Measurements from ENCODE around the gene KIFC3.
"Not testable (repeated sequence)": the region's sequence is repeated elsewhere in the genome, so short reads cannot be mapped to it uniquely, and the experiment has no call there.

Gene KIFC3

GRCh38 chr16:57786632-57787518 is 15.4 kb downstream of the KIFC3 start:
- no peak for DNase-seq

- DNase-seq = no peak
Measured at GRCh38 chr16:57785924-57786323, 16.4 kb downstream of the KIFC3 start.

DNA sequence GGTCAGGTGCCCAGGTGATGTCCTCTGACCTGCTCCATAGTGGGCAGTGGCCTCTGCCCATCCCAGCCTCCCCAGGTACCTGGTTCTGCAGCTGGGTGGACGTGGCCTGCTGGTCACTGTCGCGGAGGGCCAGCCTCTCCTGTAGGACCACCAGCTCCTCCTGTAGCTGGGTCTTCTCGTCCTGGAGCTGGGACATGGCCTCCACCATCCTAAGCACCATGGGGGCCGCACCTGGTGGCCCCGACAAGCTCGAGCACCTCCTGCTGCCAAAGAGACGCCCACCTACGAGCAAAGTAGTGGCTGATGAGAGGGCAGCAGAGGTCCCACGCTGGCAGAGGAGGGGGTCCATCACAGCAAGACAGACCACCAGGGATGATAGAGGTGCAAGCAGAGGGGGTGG is 16.9 kb downstream of the KIFC3 start:
- no peak for DNase-seq

- DNase-seq = no peak
Measured at GRCh38 chr16:57784334-57784733, 18.0 kb downstream of the KIFC3 start.

DNA sequence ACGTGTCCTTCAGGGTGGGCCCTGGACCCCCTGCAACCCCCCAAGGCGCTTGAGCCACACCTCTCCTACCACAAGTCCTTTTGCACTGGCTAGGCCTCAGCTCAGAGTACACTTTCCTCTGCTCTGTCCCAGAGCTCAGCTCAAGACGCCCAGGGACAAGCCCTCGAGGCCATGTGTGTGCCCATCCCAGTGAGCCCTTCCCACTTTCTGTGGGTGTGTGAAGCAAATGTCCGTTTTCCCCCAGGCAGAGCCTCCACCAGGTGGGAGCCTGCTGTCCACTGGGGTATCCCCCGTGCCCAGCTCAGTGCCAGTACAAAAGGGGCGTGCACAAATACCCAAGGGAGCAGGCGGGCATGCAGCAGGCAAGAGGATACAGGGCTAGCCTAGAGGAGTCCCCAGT is 18.4 kb downstream of the KIFC3 start:
- DNase-seq = no peak

DNA sequence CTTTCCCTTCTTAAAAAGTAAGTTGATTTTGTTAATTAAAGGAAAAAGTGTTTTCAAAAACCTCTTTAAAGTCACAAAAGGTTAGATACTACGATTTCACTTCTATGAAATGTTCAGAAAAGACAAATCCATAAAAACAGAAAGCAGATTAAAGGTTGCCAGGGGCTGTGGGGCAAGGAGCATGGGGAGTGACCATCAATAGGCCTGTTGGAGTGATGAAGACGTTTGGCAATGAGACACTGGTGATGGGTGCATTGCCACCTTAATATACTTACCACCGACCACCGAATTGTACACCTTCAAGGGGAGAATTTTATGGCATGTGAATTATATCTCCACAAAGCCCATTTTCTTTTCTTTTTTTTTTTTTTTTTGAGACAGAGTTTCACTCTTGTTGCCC is 19.2 kb downstream of the KIFC3 start:
- DNase-seq = no peak

- not testable (repeated sequence) for DNase-seq
Measured at GRCh38 chr16:57782607-57783055, 19.7 kb downstream of the KIFC3 start.

DNA sequence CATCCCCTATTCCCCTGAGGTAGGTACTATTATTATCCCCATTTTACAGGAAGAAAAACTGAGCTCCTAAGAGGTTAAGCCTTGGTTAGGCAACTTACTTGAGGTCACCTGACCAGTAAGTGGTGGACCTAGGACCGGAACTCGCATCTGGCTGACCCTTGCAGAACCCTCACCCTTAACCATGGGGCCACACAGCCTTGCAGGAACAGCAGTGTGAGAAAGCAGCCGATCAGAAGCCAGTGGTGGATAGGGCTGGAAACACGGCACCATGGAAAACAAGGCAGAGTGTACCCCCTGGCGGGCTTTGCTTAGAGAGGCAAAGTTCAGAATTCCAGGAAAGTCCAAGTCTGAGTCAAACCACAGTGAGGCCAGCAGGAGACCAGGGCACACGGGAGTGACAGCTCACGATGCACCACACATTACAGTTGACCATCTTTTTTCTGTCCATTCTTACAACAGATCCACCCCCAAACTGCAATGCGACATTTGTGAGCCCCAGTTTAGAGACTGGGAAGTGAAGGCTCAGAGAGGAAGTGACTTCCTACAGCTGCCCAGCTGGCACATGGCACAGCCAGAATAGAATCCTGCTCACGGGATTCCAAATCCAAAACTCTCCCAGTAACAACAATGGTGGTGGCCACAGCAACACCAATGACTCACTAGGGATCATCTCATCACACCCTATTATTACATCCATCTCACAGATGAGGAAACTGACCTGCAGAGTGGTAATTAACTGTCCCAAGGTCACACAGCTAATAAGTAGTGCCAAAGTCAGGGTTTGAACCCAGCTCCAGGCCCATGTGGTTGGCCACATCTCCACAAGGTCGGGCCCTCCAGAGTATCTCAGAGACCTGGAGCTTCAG is 20.3 kb downstream of the KIFC3 start:
- DNase-seq = no peak

GRCh38 chr16:57781349-57781740 is 20.9 kb downstream of the KIFC3 start:
- no peak for DNase-seq

GRCh38 chr16:57779836-57780235 is 22.5 kb downstream of the KIFC3 start:
- DNase-seq = not testable (repeated sequence)

- DNase-seq = no peak
Measured at GRCh38 chr16:57778658-57779057, 23.6 kb downstream of the KIFC3 start.

DNA sequence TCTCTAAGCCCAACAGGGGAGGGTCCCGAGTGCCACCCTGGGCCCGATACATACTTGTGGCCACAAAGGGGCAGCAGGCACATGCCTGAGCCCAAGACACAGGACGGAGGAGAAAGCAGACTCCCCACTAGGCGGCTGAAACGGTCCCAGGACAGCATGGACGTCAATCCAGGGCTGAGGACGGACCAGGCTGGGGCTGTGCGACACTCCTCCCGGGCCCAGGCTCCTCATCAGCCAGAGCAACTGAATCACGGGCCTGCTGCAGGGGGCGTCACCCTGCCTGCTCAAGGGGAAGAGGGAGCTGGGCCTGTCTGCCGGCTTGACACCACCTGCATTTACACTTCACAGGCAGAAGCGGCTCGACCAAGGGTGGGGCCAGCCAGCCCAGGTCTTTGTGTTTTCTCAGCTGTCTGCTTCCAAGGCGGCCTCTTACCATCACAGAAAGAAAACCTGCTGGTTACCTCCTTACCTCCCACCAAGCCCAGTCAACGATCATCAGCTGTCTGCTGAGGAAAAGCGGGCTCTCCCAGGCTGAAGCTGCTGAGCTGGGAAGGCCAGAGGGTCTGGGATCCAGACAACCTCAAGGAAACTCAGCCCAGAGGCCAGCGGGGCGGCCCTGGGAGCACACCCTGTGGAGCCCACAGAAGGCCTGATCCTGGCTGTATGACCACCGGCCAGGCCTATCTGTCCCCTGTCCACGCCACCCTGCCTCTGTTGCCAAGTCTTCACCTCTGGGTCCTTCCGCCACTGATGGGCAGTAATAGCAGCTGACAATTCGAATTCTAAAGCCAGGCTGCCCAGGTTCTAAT is 26.4 kb downstream of the KIFC3 start:
- DNase-seq = no peak

DNA sequence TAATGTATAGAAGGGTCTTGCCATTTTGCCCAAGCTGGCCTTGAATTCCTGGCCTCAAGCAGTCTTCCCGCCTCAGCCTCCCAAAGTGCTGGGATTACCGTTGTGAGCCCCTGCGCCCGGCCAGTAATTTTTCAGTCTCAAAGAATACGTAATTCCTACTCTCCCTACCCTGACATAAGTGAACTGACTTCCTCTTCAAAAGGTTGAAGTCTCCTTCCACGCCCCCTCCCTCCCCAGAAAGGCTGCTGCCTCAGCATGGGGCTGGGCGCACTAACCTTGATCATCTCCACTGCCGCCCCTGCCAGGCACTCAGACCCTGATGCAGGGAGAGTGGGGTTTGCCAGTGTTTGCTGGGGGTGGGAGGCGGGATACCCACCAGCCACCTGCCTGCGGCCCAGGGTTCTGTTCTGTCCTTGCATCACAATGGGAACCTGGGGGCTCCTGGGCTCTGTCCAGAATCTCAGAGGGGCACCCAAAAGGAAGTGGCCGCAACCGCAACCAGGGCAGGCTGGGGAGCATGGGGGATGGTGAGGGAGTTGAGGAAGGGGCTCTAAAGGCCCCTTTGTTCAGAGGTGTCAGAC is 27.5 kb downstream of the KIFC3 start:
- DNase-seq = no peak

DNA sequence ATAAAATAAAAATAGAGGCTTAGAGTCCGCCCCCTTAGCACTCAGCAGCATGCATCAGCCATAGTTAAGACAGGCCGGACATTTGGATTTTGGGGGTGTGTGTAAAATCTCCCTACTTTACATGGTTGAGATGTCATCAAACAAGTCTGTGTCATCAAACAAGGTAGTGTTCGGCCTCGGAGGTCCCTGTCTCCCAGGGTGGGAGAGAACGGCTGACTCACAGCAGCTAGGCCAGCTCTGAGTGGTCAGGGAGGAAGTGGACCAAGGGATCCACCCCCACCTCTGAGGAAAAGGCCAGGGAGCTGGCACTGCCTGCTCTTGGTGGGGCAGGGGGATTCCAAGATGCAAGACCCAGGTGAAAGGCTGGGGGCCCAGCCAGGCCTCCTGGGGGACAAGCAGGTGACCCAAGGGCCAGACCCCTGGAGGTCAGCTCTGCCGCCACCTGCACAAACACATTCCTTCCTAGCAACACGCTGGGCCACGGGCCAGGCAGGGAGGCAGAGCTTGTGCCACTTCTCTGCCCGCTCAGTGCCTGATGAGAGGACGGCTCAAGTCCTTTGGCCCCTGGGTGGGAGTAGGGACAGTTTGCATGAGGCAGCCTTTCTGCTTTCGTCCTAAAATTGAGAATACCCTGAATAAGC is 28.5 kb downstream of the KIFC3 start:
- DNase-seq = no peak

DNA sequence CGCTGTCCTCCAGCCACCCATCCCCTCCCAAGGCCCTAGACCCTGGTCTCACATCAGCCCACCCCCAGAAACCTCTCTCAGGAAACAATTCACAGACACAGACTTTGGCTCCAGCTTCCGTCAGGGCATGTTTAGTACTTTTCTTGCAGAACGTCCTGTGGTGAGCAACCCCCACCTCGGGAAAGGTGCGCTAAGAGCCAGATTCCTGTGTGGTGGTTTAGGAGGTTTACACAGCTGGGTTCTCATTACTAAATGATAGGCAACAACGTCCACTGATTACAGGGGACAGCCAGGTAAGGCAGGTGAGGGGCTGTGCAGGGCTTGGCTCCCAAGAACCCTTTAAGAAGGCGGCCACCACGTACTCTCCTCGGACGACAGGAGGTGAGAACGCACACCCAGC is 29.3 kb downstream of the KIFC3 start:
- no peak for DNase-seq

- no peak for DNase-seq
Measured at GRCh38 chr16:57771141-57771785, 31.0 kb downstream of the KIFC3 start.

DNA sequence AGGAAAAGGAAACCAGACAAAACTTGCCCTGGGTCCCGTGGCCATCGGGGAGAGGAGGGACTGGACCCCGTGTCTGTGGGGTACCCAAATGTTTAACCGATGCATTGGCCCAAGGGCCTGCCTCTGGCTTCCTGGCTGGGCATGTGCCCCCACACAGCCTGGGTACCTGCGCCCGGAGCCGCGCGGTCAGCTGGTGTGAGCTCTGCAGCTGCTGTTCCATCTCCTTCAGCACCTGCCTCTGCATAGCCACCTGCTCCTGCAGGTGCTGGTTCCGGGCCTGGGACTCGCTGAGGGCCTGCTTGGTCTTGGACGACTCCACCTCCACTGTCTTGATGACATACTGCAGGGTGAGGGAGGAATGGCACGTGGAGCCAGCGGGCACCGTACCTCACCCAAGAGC is 31.9 kb downstream of the KIFC3 start:
- no peak for DNase-seq

GRCh38 chr16:57769541-57770145 is 32.6 kb downstream of the KIFC3 start:
- DNase-seq = no peak

GRCh38 chr16:57766714-57767348 is 35.5 kb downstream of the KIFC3 start:
- DNase-seq = no peak

DNA sequence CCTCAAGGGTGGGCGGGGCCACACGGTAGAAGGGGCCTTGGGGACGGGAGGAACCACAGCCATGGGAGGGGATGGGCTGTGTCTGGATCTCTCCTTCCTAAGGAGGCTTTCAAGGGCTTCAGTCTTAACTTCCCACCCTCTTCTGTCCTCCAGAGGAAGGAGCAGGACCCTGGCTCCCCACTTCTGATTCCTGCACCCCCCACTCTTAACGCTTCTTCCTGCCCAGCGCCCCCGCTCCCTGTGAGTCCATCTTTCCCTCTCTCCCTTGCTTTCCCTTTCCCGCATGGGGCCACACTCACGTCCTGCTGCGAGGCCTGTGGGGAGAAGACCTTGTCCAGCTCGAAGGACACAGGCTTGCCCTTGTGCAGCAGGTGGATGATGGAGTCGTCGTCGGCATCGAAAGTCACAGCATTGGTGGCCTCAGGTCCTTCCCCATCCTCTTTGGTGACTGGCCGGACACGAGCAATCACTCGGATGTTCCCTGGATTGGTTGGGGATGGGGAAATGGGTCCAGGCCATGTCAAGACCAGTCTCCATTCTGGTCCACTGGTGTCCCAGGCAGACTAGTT is 37.0 kb downstream of the KIFC3 start:
- no peak for DNase-seq
